ENCODE results near the gene IFRD2. TPM values are rescaled to one million over a fixed set of nuclear protein-coding genes. Genes with fewer than 3 reads are reported as not detected.

The IFRD2 gene
- total and polyA plus RNA-seq, 2 experiments from 2014 or later: 80.8 to 91.5 TPM

DNA sequence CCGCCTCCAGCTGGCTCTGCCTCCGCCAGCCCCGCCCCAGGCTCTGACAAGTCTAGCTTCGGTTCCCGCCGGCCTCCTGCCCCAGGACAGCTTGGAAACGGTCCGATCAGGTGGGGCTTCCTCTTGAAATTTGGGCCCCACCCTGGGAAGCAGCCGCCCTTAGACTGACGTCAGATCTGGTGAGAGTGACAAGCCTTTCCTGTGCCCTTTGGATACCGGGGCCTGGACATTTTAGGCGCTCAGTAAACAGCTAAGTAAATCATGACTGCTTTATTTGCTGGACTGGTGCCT is 7.4 kb upstream of the IFRD2 start:
- peak overlapping the region; percentile 56; the same call in 1 of the 2 replicates for H3K27ac ChIP-seq (ENCODE audit: low read depth)

More for the DNA sequence above, 7.4 kb upstream of the IFRD2 start:
- H3K4me3 Mint-ChIP-seq: peak overlapping the region; percentile 98
- no peaks in the 10 kb centered on the region for H3K36me3 ChIP-seq (ENCODE audit: insufficient read depth)
- H3K4me2 ChIP-seq: peak overlapping the region; percentile 77
- H4K20me1 ChIP-seq (replicated peaks; ENCODE audit: insufficient read depth): no peaks in the 10 kb centered on the region
- peaks cover 17% of the 10 kb centered on the region for H3F3A ChIP-seq (replicated peaks; ENCODE audit: low read depth)
- DNase-seq (ENCODE audit: low spot score) (no peak), ATAC-seq (no peak; the same call in 2 of the 3 replicates)
- H3K4me1 ChIP-seq (ENCODE audit: insufficient read depth): peaks cover 25% of the 10 kb centered on the region
- peaks cover 22% of the 10 kb centered on the region for H3K4me1 Mint-ChIP-seq
- H3K9me2 ChIP-seq (ENCODE audit: insufficient read depth): no peaks in the 10 kb centered on the region
- no peaks in the 10 kb centered on the region for H3K79me2 ChIP-seq (replicated peaks; ENCODE audit: insufficient read depth)
- peak overlapping the region; percentile 48; the same call in 1 of the 2 replicates for H3K27ac Mint-ChIP-seq
- no peak for TF ChIP-seq EZH2phosphoT487 (IDR thresholded peaks at IDR 0.05; ENCODE audit: unreplicated experiment)
- no peak for TF ChIP-seq POLR2AphosphoS5 (IDR thresholded peaks at IDR 0.05; ENCODE audit: low read depth)
- TF ChIP-seq ZNF462 (CRISPR knock-in tag; IDR thresholded peaks at IDR 0.05): no peak
- no peak for TF ChIP-seq CREB1 (CRISPR knock-in tag; IDR thresholded peaks at IDR 0.05; ENCODE audit: low read depth)
- no peak for TF ChIP-seq STAT1 (IDR thresholded peaks at IDR 0.05; ENCODE audit: unreplicated experiment)
- no peak for TF ChIP-seq CTCF (conservative IDR thresholded peaks at IDR 0.05; ENCODE audit: low read depth in 2 of 2)
- TF ChIP-seq NANOG (IDR thresholded peaks at IDR 0.05; ENCODE audit: borderline replicate concordance): no peak
- no peak for TF ChIP-seq EZH2 (IDR thresholded peaks at IDR 0.05; ENCODE audit: low read depth, unreplicated experiment)
- no peak for TF ChIP-seq REST (IDR thresholded peaks at IDR 0.05; ENCODE audit: unreplicated experiment)
- TF ChIP-seq JUNB (IDR thresholded peaks at IDR 0.05; ENCODE audit: unreplicated experiment): no peak
- TF ChIP-seq, protein P1, sequence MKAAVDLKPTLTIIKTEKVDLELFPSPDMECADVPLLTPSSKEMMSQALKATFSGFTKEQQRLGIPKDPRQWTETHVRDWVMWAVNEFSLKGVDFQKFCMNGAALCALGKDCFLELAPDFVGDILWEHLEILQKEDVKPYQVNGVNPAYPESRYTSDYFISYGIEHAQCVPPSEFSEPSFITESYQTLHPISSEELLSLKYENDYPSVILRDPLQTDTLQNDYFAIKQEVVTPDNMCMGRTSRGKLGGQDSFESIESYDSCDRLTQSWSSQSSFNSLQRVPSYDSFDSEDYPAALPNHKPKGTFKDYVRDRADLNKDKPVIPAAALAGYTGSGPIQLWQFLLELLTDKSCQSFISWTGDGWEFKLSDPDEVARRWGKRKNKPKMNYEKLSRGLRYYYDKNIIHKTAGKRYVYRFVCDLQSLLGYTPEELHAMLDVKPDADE (IDR thresholded peaks at IDR 0.05): no peak
- no peak for TF ChIP-seq ZNF331 (CRISPR knock-in tag; IDR thresholded peaks at IDR 0.05; ENCODE audit: low read depth)
- no peak for TF ChIP-seq ZNF114 (CRISPR knock-in tag; IDR thresholded peaks at IDR 0.05)
- H3K27me3 ChIP-seq (ENCODE audit: insufficient read depth): no peaks in the 10 kb centered on the region
- H3K36me3 Mint-ChIP-seq (ENCODE audit: low read depth): 0 out of 3 replicates have a peak, but pooled peaks cover under 1% of the 10 kb centered on the region
- H3K9me3 Mint-ChIP-seq: peaks cover 1% of the 10 kb centered on the region; the same call in 1 of the 3 replicates
- peak overlapping the region; percentile 44; the same call in 1 of the 2 replicates for H2AFZ ChIP-seq
- H3K27me3 Mint-ChIP-seq (ENCODE audit: insufficient read depth, low read depth, poor library complexity): peaks cover 23% of the 10 kb centered on the region
- H3K4me3 ChIP-seq: peak overlapping the region; percentile 49

All from GM23338 (cell line).